Fibroblast of villous mesenchyme (primary cell): ENCODE results near the gene COL15A1. TPM values are rescaled to one million over a fixed set of nuclear protein-coding genes. Genes with fewer than 3 reads are reported as not detected.

Experiments
- DNase-seq: peaks from one replicate; pipeline ENCODE4 v3.0.0-alpha.2; 2010; ENCODE audit warnings: low read depth
- H3K4me3 ChIP-seq: 2 replicates; pipeline ENCODE4 v1.5.1; 2011; ENCODE audit warnings: low read depth, mild to moderate bottlenecking, low read length
- total RNA-seq: library from RNA; depleted of rRNA; stranded (reverse); fragments of >200 nt; gene quantifications from 2 replicates; pipeline ENCODE4 v1.2.3, GENCODE V29; 2012
- TF ChIP-seq, protein P1 (sequence below): IDR thresholded peaks from 2 replicates; pipeline ENCODE4 v1.5.1; 2012; ENCODE audit warnings: low read depth, mild to moderate bottlenecking, low read length; ENCODE audit not compliant: insufficient read depth

The COL15A1 gene
- total RNA-seq, 1 donor: 1.7 TPM

- DNase-seq: peak; percentile 64
- H3K4me3 ChIP-seq: no peak overlapping the region
- TF ChIP-seq, protein P1, sequence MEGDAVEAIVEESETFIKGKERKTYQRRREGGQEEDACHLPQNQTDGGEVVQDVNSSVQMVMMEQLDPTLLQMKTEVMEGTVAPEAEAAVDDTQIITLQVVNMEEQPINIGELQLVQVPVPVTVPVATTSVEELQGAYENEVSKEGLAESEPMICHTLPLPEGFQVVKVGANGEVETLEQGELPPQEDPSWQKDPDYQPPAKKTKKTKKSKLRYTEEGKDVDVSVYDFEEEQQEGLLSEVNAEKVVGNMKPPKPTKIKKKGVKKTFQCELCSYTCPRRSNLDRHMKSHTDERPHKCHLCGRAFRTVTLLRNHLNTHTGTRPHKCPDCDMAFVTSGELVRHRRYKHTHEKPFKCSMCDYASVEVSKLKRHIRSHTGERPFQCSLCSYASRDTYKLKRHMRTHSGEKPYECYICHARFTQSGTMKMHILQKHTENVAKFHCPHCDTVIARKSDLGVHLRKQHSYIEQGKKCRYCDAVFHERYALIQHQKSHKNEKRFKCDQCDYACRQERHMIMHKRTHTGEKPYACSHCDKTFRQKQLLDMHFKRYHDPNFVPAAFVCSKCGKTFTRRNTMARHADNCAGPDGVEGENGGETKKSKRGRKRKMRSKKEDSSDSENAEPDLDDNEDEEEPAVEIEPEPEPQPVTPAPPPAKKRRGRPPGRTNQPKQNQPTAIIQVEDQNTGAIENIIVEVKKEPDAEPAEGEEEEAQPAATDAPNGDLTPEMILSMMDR: no peak
Measured at GRCh38 chr9:98930792-98931191, 12.9 kb upstream of the COL15A1 start.

GRCh38 chr9:98931600-98932389 lies 11.9 kb upstream of the COL15A1 start:
- H3K4me3 ChIP-seq: no peak overlapping the region
- TF ChIP-seq, protein P1: no peak

GRCh38 chr9:98933185-98933584 lies 10.5 kb upstream of the COL15A1 start:
- H3K4me3 ChIP-seq: no peak overlapping the region
- no peak for DNase-seq
- TF ChIP-seq, protein P1: no peak

More at GRCh38 chr9:98931600-98932389, 11.9 kb upstream of the COL15A1 start:
- DNase-seq: peak; percentile 66

GRCh38 chr9:98933890-98934289 lies 9.8 kb upstream of the COL15A1 start:
- TF ChIP-seq, protein P1: no peak
- no peak for DNase-seq
- no peak overlapping the region for H3K4me3 ChIP-seq

GRCh38 chr9:98935071-98935505 lies 8.6 kb upstream of the COL15A1 start:
- H3K4me3 ChIP-seq: no peak overlapping the region
- DNase-seq: peak; percentile 81
- TF ChIP-seq, protein P1: no peak

GRCh38 chr9:98940276-98940675 lies 3.4 kb upstream of the COL15A1 start:
- DNase-seq: no peak
- TF ChIP-seq, protein P1: no peak
- no peak overlapping the region for H3K4me3 ChIP-seq
